Panc1 (cell line): ENCODE data around the gene HOXA7. TPM values are rescaled to one million over a fixed set of nuclear protein-coding genes. Genes with fewer than 3 reads are reported as not detected.

Experiments
- ATAC-seq: fragments of 200-7000 bp; cut with Tn5 transposase; 2 replicates; pipeline ENCODE4 v1.9.1; 2020; ENCODE audit warnings: mild to moderate bottlenecking, moderate library complexity
- BruUV-seq: library from RNA; stranded (reverse); fragments of 400-500 nt; replicated peaks from 2 replicates; lab custom pipeline; 2021; lab: Mats Ljungman, UMichigan
- CTCF ChIA-PET: fragments of 300-600 bp; sonication (Branson Sonifier 250); formaldehyde crosslinking; loops from one replicate; lab custom pipeline; 2022; ENCODE audit warnings: antibody characterized with exemption; lab: Charles Lee
- POLR2A ChIA-PET: fragments of 300-600 bp; sonication (Branson Sonifier 250); formaldehyde crosslinking; loops from one replicate; lab custom pipeline; 2022; ENCODE audit warnings: antibody characterized with exemption; lab: Charles Lee
- DNase-seq: peaks from one replicate; pipeline ENCODE4 v3.0.0-alpha.2; 2010; ENCODE audit warnings: low read depth, low spot score
- H3K27ac ChIP-seq: 2 replicates; pipeline ENCODE4 v1.5.1; 2011; ENCODE audit warnings: mild to moderate bottlenecking, low read length, inconsistent platforms
- H3K27me3 ChIP-seq: fragments of 200-500 bp; sonication (Bioruptor generic); 2 replicates; pipeline ENCODE4 v1.6.0; 2014; ENCODE audit warnings: low read length, inconsistent platforms; ENCODE audit not compliant: control insufficient read depth, insufficient read depth
- H3K36me3 ChIP-seq: fragments of 200-500 bp; sonication (Bioruptor generic); 2 replicates; pipeline ENCODE4 v1.5.1; 2014; ENCODE audit warnings: inconsistent platforms, mild to moderate bottlenecking, low read length, moderate library complexity; ENCODE audit not compliant: control insufficient read depth, insufficient read depth
- H3K4me1 ChIP-seq: 2 replicates; pipeline ENCODE4 v1.5.1; 2011; ENCODE audit warnings: inconsistent platforms, mild to moderate bottlenecking, low read length, moderate library complexity; ENCODE audit not compliant: control insufficient read depth, insufficient read depth
- H3K4me3 ChIP-seq, 2 experiments: 2 replicates each; pipeline ENCODE4 v1.5.1; 2011 to 2012; ENCODE audit warnings: low read depth in 2 of 2, low read length in 2 of 2, mild to moderate bottlenecking in 2 of 2, inconsistent platforms in 1 of 2, moderate library complexity in 1 of 2
- H3K9me3 ChIP-seq: fragments of 200-500 bp; sonication (Bioruptor generic); 2 replicates; pipeline ENCODE4 v1.5.1; 2014; ENCODE audit warnings: low read depth, mild to moderate bottlenecking, inconsistent platforms, low read length, moderate library complexity; ENCODE audit not compliant: control insufficient read depth, insufficient read depth
- CTCF ChIP-seq: fragments of 450-650 bp; IDR thresholded peaks from 2 replicates; pipeline ENCODE4 v1.5.1; 2017; ENCODE audit warnings: mild to moderate bottlenecking
- POLR2AphosphoS5 ChIP-seq: IDR thresholded peaks from 2 replicates; pipeline ENCODE4 v1.6.1; 2012; ENCODE audit warnings: mild to moderate bottlenecking, low read depth, low read length, moderate library complexity
- REST ChIP-seq, 2 experiments: IDR thresholded peaks; 2 replicates each; pipeline ENCODE4 v1.6.1; 2011 to 2012; ENCODE audit warnings: low read depth in 2 of 2, control low read depth in 1 of 2, low read length in 1 of 2, mild to moderate bottlenecking in 1 of 2, moderate library complexity in 1 of 2; ENCODE audit not compliant: insufficient read depth in 1 of 2
- SIN3A ChIP-seq: IDR thresholded peaks from 2 replicates; pipeline ENCODE4 v1.6.1; 2012; ENCODE audit warnings: low read depth, mild to moderate bottlenecking, low read length, moderate library complexity, borderline replicate concordance; ENCODE audit not compliant: insufficient read depth
- TCF7L2 ChIP-seq: IDR thresholded peaks from 2 replicates; pipeline ENCODE4 v1.6.1; 2011; ENCODE audit warnings: mild to moderate bottlenecking, low read depth, low read length, inconsistent platforms
- in situ Hi-C: cut with HindIII; loops from 2 replicates; pipeline ENCODE4 v1.10.0; 2016; ENCODE audit warnings: low sequenced_read_pairs, low pct_unique_long_range_greater_than_20kb
- intact Hi-C: fragments of 100-400 bp; cut with micrococcal nuclease; formaldehyde crosslinking; loops from one replicate; pipeline ENCODE4 v1.10.0; 2022; ENCODE audit not compliant: unreplicated experiment
- total RNA-seq: library from RNA; stranded (reverse); gene quantifications from one replicate; pipeline ENCODE4 v1.2.1, GENCODE V29; 2021; ENCODE audit not compliant: unreplicated experiment

HOXA7 gene
- total RNA-seq, 1 experiment from 2014 or later = not detected

- Histone ChIP-seq H3K27ac (no peak overlapping the region), H3K4me3 (no peak overlapping the region), H3K9me3 (no peaks in the 10 kb centered on the region), H3K27me3 (no peaks in the 10 kb centered on the region), H3K4me1 (peaks cover 30% of the 10 kb centered on the region), H3K36me3 (no peaks in the 10 kb centered on the region)
- ATAC-seq (no peak), DNase-seq (no peak)
- in situ Hi-C loops = no loop called here
- ChIA-PET CTCF (interaction anchor here (0.6 kb wide), 1 partner anchor 463 kb away, joined by 3 read pairs; no protein-coding TSS in a partner anchor), POLR2A (interaction anchor here (0.6 kb wide), 1 partner anchor 343 kb away, joined by 3 read pairs; no protein-coding TSS in a partner anchor)
- BruUV-seq = no TSS peak
- TF ChIP-seq SIN3A (no peak), REST (IDR thresholded peaks at IDR 0.05; ENCODE audit: insufficient read depth in 1 of 2, low read depth in 2 of 2, low read length in 1 of 2) (no peak), CTCF (no peak), TCF7L2 (no peak), POLR2AphosphoS5 (no peak)
- intact Hi-C loops = no loop called here
Measured at GRCh38 chr7:27145165-27145913, 11.1 kb downstream of the HOXA7 start.

- ChIA-PET POLR2A (no interaction called here), CTCF (no interaction called here)
- DNase-seq (no peak), ATAC-seq (no peak)
- intact Hi-C loops (no loop called here), in situ Hi-C loops (loop anchor here (5.0 kb wide), 1 partner anchor 287 kb away; no protein-coding TSS in a partner anchor)
- H3K36me3 ChIP-seq = no peaks in the 10 kb centered on the region
- TF ChIP-seq REST (IDR thresholded peaks at IDR 0.05; ENCODE audit: insufficient read depth in 1 of 2, low read depth in 2 of 2, low read length in 1 of 2) = no peak
- H3K4me1 ChIP-seq = peaks cover 27% of the 10 kb centered on the region
- no peak overlapping the region for H3K4me3 ChIP-seq
- no peak overlapping the region for H3K27ac ChIP-seq
- no peaks in the 10 kb centered on the region for H3K27me3 ChIP-seq
- BruUV-seq = no TSS peak
- H3K9me3 ChIP-seq = no peaks in the 10 kb centered on the region
Measured at GRCh38 chr7:27144781-27145164, 11.7 kb downstream of the HOXA7 start.
